GM19455 (cell line): ENCODE measurements around the gene ACTR3C.

Source experiments
- ATAC-seq: cut with Tn5 transposase; IDR thresholded peaks from one replicate; pipeline ENCODE4 v1.9.1; 2021; ENCODE audit not compliant: unreplicated experiment

Gene ACTR3C

GRCh38 chr7:150359622-150360362 is 36.4 kb upstream of the ACTR3C start:
- no peak for ATAC-seq

DNA sequence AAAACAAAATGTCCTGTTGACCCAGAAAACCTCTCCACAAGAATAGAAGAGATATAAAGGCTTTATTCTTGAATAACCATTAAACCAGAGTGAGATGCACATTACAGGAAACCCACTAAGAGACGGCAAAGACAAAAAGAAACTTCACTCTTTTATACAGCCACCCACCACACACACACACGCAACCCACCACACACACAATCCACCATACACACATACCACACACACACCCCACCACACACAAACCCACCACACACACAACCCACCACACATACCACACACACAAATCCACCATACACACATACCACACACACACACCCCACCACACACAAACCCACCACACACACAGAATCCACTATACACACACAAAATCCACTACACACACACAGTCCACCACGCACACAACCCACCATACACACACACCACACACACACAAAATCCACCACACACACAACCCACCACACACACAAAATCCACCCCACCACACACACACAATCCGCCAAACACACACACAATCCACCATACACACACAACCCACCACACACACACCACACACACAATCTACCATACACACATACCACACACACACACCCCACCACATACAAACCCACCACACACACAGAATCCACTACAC is 35.8 kb upstream of the ACTR3C start:
- no peak for ATAC-seq

DNA sequence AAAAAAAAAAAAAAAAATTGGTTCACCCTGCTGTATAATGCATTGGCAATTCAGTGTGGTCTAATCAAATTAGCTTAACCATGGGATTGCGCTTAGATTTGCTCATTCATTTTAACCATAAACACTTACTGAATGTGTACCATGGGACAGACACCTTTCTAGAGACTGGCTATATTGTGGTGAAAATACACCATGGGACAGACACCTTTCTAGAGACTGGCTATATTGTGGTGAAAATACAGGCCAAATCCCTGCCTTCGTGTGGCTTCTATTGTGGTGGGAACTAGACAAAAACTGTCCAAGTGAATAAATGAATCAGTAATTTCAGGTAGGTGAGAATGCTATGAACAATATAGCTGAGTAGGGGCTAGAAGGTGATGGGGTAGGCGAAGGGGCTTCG is 35.1 kb upstream of the ACTR3C start:
- ATAC-seq, result no peak

DNA sequence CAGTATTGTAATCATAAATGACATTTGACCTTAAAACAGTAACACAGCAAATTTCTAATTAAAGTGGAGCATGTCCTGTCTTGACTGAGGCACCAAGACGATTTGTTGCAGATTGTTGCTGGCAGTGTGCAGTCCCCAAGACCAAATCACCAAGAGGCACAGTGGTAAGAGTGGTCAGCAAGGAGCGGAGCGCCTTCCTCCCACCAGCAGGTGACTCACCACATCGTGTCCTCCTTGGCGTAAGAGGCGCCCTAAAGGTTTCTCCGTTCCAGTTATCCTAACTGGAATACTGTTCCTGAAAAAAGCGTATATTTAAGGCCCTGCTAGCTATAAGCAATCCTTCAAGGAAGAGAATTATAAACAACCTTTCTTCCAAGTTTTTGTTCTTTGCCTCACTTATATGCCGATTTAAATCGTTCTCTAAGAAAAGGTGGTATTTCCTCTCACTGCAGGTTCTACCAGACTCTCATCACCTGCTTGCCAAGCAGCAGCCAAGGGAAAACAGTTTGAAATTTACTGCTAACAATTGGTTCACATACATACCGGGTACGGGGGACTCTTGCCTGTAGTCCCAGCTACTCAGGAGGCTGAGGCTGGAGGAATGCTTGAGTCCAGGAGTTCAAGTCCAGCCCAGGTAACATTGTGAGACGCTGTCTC is 34.6 kb upstream of the ACTR3C start:
- ATAC-seq, result no peak

GRCh38 chr7:150357270-150357669 is 33.9 kb upstream of the ACTR3C start:
- no peak for ATAC-seq

- ATAC-seq, result no peak
Observed at GRCh38 chr7:150356265-150356897, 33.0 kb upstream of the ACTR3C start.

DNA sequence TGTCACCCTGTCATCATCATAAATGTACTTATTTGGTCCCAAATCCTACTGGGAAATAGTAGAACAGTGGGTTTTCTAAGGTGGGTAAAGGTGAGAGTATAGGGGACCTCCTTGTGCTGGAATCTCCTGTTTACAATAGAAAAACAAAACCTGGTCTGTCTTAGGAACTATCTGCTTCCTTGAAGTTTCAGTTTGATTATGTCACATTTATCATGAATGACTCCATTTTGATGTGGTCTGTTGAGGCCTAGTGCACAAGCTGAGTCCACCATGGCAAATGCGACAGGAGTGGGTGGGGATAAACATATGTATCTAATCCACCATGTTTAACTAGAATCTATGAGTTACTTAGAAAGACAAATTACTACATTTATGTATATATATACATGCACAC is 32.3 kb upstream of the ACTR3C start:
- no peak for ATAC-seq

DNA sequence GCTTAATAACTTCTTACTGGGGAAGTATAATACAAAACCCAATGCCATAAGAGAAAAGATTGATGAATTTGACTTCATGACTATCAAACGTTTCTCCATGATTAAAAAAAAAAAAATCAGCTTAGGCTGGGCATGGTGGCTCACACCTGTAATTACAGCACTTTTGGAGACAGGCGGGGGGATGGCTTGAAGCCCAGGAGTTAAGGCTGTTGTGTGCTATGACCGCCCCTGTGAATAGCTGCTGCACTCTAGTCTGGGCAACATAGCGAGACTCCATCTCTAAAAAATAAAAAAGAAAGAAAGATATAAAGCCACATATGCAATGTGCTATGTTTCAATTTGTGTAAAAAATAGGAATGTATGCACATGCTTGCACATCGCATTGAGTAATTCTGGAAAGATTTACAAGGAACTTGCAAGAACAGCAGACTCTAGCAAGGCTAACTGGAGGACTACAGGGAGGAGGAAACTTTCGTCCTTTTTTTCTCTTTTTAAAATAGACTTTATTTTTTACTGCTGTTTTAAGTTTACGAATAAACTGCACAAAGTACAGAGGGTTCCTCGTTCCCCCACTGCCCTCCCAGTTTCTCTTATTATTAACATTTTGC is 28.3 kb upstream of the ACTR3C start:
- no peak for ATAC-seq

DNA sequence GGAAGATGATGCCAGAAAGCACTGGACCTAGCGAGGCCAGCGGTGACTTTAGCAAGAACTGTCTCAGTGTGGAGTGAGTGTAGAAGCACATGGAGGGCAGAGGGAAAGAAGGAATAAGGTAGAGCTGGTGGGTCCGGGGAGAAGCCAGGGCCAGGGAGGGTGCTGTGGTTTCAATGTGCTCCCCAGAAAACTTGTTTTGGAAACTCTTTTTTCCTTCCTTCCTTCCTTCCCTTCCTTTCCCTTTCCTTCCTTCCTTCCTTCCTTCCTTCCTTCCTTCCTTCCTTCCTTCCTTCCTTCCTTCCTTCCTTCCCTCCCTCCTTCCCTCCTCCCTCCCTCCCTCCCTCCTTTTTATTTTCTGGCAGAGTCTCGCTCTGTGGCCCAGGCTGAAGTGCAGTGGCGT is 23.6 kb upstream of the ACTR3C start:
- no peak for ATAC-seq

DNA sequence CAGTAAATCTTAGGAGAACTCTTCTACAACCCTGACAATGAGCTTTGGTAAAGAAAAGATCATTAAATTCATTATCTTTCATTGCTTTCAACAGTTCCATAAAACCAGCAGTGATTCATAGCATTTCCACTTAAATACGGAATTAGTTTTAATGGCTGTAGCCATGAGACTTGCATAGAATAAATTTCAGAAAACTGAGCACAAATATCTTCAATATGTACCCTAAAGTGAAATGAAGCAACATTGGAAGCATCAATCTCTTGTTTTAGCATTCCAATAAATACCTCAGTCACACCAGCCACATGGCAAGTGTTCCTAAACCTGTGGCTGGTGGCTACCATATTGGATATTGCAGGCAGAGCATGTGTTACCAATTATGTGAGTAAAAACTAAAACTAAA is 21.7 kb upstream of the ACTR3C start:
- no peak for ATAC-seq

GRCh38 chr7:150344299-150344698 is 21.0 kb upstream of the ACTR3C start:
- ATAC-seq, result no peak

DNA sequence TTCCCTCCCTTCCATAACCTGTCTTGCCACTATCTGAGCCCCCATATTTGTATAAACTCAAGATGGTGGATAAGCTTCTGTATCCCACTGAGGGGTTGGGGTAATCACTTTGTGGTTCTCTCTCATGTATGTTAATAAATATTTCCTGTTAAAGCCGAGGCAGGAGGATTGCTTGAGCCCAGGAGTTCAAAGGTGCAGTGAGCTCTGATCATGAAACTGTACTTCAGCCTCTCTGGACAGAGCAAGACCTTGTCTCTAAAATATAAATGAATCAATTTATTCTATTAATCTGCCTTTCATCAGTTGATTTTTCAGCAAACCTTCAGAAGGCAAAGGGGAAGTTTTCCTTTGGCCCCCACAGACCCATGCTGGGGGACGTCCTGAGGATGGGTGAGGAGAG is 19.9 kb upstream of the ACTR3C start:
- no peak for ATAC-seq

DNA sequence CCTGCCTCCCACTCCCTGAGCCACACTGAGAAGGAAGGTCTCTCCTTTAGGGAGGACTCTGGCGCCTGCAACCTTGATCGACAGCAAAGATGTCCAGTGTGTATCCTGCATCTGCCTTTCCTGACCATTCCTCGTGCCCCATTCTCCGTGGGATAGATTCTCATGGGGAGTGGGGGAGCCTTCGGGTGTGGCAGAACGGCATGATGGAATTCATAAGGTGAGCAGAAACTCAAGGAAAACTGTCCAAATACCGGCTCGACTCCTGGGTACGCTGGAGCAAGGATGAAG is 18.7 kb upstream of the ACTR3C start:
- no peak for ATAC-seq

DNA sequence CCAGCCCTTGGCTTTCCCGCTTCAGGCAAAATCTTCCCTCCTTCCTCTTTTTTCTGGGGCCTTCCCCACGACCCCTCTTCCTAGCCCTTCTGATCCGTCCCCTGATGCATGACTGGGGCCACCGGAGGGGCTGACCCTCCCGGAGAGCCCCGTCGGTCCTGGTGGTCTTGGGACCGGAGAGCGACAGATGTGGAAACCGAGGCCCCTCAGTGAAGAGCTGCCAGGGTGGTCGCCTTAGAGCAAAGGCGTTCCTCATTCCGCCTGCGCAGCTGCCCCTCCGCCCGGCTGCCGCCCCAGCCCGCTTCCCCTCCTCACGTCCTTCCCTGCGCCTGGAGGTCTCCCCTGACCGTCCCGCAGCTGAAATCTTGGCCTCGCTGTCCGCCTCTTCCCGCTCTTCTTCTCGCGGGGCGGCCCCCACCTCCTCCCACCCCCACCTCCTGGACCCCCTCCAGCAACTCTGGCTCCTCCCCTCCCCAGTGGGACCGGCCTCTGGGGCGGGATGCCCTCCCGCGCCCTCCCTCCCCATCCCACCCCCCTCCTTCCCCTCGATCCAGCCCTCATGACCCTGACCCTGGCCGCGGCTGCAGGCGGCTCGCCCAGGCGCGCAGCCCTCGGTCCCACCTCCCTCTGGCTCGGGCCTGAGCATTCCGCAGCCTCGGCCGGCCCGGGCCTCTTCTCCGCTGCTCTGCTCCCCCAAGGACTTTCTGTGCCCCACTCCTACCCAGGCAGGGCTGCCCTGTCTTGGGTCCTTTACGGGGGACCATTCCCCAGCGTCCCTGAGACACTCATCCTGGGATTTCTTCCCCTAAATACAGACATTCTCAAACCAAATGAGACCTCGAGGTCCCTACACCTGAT is 18.1 kb upstream of the ACTR3C start, which contains the start of gene RARRES2:
Gene RARRES2, minus strand, starts transcription at position 367 of the 858 bp plus-strand sequence. CDS start 1,020 bp downstream, outside the sequence.
- no peak for ATAC-seq

DNA sequence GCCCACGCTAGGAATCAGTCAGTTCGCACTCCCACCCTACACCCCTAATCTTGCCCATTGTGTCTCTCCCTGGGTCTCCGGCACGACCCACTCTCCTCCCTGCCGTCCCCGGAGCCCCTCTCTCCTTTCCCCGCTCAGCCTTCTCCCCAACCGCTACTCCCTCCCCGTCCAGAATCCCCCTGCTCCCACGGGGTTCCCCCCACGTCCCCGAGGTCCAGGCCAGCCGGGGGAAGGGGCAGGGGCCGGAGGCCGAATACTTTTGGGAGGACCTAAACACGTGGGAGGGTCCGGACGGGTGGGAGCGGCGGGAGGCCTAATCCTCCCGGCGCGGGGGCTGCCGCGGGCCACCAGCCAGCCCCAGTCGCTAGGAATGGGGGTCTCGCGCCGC is 17.5 kb upstream of the ACTR3C start:
- ATAC-seq, result no peak

DNA sequence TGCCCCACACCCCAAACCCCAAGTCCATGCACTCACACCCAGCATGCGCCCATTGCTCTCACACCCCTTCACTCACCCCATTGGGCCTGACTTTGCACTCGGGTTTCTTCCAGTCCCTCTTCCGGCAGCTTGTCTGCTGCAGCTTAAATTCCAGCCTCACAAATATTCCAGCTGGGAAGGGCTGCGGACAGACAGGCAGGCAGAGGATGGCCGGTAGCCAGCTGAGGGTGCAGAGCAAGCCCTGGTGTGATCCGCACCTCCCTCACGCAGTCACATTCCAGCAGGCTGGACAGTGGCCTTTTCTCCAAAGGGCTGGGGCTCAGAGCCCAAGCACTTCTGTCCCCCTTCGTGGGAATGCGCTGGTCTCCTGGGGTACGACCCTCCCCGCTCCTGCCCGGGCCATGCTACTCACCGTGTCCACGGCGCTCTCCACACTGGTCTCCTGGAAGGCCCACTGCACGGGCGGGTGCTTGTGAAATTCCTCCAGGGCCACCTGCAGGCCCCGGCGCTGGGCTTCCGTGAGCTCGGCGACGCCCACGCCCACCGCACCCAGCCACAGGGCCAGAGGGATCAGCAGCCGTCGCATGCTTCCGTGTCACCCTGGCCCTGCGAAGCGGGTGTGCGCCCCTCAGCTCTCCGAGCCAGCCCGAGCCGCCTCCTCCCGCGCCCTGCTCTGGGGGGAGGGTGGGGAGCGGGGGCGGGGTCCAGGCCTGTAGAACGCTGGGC is 16.8 kb upstream of the ACTR3C start:
- ATAC-seq, result no peak

DNA sequence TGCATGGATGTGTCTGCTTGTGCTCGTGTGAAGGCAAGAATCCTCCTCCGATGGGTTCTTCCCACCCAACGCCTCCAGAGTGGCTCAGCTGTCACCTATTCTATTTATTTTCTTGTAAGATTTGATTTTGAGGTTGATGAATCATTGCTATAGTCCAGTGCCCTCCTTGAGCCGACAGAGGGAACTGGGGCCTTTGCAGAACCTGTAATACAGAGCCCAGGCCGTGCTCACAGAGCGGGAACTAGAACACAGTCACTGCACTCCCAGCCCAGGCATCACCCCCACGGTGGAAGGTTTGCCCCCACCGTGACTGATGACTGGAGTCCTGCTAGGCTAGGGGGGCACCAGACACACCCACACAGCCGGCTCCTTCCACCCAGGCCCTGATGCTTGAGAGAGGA is 16.1 kb upstream of the ACTR3C start:
- ATAC-seq, result no peak

DNA sequence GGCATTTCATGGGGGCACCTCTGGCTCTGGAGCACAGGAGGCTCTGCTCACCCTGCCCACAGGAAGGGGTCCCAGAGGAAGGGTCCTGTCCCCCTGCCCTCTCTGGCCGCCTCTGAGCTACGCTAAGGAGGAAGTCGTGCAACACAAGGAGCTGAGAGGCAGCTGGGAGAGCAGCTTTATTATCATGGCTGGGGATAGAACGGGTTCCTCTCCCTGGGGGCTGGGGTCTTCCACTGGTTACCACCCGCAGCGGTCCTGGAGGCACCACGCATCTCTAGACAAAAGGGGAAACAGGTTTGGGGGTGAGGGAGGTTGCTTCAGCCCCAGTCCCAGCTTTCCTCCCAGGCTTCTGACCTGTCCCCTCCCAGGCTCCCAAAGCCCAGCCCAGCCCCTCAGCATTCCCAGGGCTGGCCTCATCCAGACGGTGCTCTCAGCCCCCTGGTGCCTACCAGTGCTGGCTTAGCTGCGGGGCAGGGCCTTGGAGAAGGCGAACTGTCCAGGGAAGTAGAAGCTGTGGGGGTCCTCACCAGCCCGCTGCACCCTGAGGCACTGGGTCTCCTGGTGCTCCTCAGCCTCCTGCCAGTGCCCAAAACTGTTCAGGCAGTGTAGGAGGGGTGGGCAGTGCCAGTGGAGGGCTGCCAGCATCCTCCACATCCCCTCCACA is 15.0 kb upstream of the ACTR3C start:
- ATAC-seq, result no peak

DNA sequence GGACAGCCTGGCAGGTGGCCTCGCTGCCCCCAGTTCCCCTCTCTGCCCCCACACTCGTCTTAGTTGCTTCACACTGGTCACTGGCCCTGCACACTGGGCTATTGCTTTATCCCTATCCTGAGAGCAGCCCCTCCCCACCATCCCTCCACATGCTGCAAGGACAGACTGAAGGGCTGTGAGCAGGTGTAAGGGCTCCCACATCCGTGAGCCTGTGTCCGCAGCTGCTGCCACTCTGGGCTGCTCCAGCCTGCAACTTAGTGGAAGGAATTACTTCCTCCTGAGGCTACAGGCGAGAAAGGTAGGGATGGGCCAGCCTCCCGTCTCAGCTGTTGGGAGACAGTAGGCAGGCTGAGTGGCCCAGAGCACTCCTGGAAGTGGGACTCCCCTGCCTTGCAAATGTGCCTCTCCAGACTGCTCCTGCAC is 14.3 kb upstream of the ACTR3C start:
- no peak for ATAC-seq
